Raji (cell line): ENCODE measurements around the gene SMCR8.

ENCODE experiments used
- POLR2A ChIP-seq: IDR thresholded peaks from 2 replicates; pipeline ENCODE4 v1.6.1; 2011; ENCODE audit warnings: low read depth, low read length, control low read depth; ENCODE audit not compliant: insufficient read depth

The SMCR8 gene

GRCh38 chr17:18314059-18314730 is 898 bp upstream of the SMCR8 start:
- no peak for TF ChIP-seq POLR2A

- no peak for TF ChIP-seq POLR2A
Measured at GRCh38 chr17:18315562-18315922, 449 bp downstream of the SMCR8 start.

- no peak for TF ChIP-seq POLR2A
Measured at GRCh38 chr17:18315961-18316360, 868 bp downstream of the SMCR8 start.

GRCh38 chr17:18318117-18318516 is 3.0 kb downstream of the SMCR8 start:
- TF ChIP-seq POLR2A = no peak

- TF ChIP-seq POLR2A = no peak
Measured at GRCh38 chr17:18318771-18319450, 3.8 kb downstream of the SMCR8 start.

GRCh38 chr17:18319604-18320256 is 4.6 kb downstream of the SMCR8 start:
- TF ChIP-seq POLR2A = no peak

- TF ChIP-seq POLR2A = no peak
Measured at GRCh38 chr17:18320301-18320700, 5.2 kb downstream of the SMCR8 start.

- TF ChIP-seq POLR2A = no peak
Measured at GRCh38 chr17:18321309-18321708, 6.2 kb downstream of the SMCR8 start.

- TF ChIP-seq POLR2A = no peak
Measured at GRCh38 chr17:18322522-18322921, 7.4 kb downstream of the SMCR8 start.

- no peak for TF ChIP-seq POLR2A
Measured at GRCh38 chr17:18323007-18323406, 7.9 kb downstream of the SMCR8 start.

GRCh38 chr17:18323507-18324139 is 8.5 kb downstream of the SMCR8 start:
- TF ChIP-seq POLR2A = no peak

GRCh38 chr17:18324140-18325050 is 9.3 kb downstream of the SMCR8 start:
- no peak for TF ChIP-seq POLR2A

GRCh38 chr17:18326039-18326438 is 10.9 kb downstream of the SMCR8 start:
- no peak for TF ChIP-seq POLR2A

GRCh38 chr17:18326572-18326971 is 11.5 kb downstream of the SMCR8 start:
- TF ChIP-seq POLR2A = no peak

- TF ChIP-seq POLR2A = no peak
Measured at GRCh38 chr17:18327093-18327492, 12.0 kb downstream of the SMCR8 start.
